Upper lobe of right lung (tissue), 1 donor: ENCODE results near the gene ZNF184. TPM values are rescaled to one million over a fixed set of nuclear protein-coding genes. Genes with fewer than 3 reads are reported as not detected.

Source experiments
- ATAC-seq: fragments of 200-7000 bp; cut with Tn5 transposase; one replicate; pipeline ENCODE4 v1.9.1; 2020; ENCODE audit warnings: mild to moderate bottlenecking, moderate library complexity
- DNase-seq: peaks from one replicate; pipeline ENCODE4 v3.0.0-alpha.2; 2020
- H3K27ac ChIP-seq: fragments of 200-600 bp; one replicate; pipeline ENCODE4 v1.8.0; 2022
- H3K27me3 ChIP-seq: fragments of 200-600 bp; one replicate; pipeline ENCODE4 v1.8.0; 2022; ENCODE audit warnings: mild to moderate bottlenecking
- H3K36me3 ChIP-seq: fragments of 200-600 bp; one replicate; pipeline ENCODE4 v1.8.0; 2022
- H3K4me1 ChIP-seq: fragments of 200-600 bp; one replicate; pipeline ENCODE4 v1.8.0; 2022
- H3K4me3 ChIP-seq: fragments of 200-600 bp; one replicate; pipeline ENCODE4 v1.8.0; 2022; ENCODE audit warnings: mild to moderate bottlenecking
- H3K9me3 ChIP-seq: fragments of 200-600 bp; one replicate; pipeline ENCODE4 v1.8.0; 2022
- intact Hi-C: fragments of 100-400 bp; cut with DNase I; formaldehyde crosslinking; loops from one replicate; pipeline ENCODE4 v1.11.0; 2022
- total RNA-seq: library from RNA; stranded (reverse); fragmentation: NEBNext Ultra II Directional; extraction: Animal tissue kit (Norgen Biotek cat#: 25700); gene quantifications from one replicate; pipeline ENCODE4 v1.2.1, GENCODE V29; 2021
- TF ChIP-seq, protein P1 (sequence below): fragments of 200-600 bp; IDR thresholded peaks from one replicate; pipeline ENCODE4 v1.8.0; 2022; ENCODE audit warnings: antibody characterized with exemption
- donor health status: DM: no; HTN: yes; CAD: no; lungs with severe emphysema.

ZNF184 gene
- total RNA-seq, 1 donor from 2014 or later, result 6.8 TPM

DNA sequence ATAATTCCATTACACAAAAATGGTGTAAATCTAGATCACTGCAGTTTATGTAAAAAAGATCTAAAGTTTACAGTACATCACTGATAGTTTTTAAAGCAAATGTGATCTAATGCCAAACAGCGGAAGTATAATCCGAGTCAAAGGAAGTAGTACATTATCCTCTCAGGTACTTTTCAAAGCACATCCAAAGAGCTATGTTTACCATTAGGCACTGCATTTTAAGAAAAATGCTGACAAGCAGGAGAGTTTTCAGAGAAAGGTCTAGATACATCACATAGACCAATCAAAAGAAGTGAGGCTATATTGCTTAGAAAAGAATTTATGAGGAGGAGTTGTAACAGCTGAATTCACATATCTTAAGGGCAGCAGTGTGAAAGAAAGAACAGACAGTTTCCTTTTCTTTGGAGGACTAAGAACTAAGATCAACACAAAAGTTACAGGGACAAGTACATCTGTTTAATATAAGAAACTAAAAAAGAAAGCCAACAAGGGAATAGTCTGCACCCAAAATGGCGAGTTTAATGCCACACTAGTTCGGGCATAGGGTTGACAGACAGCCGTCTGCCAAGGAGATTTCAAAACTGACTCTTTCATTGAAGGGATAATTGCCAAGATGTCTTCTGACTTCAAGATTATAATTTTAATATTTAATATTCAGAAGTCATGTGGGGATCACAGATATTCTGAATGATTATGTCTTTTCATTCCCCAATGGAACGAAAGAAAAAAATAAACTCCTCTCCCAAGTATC, 1.4 kb downstream of the ZNF184 start:
- Histone ChIP-seq H3K27me3 (no peaks in the 10 kb centered on the region), H3K27ac (peak overlapping the region; percentile 93), H3K36me3 (peaks cover 28% of the 10 kb centered on the region), H3K4me1 (peaks cover 18% of the 10 kb centered on the region), H3K4me3 (peak overlapping the region; percentile 85), H3K9me3 (no peaks in the 10 kb centered on the region)
- no peak for DNase-seq
- intact Hi-C loops, result no loop called here
- TF ChIP-seq, protein P1, sequence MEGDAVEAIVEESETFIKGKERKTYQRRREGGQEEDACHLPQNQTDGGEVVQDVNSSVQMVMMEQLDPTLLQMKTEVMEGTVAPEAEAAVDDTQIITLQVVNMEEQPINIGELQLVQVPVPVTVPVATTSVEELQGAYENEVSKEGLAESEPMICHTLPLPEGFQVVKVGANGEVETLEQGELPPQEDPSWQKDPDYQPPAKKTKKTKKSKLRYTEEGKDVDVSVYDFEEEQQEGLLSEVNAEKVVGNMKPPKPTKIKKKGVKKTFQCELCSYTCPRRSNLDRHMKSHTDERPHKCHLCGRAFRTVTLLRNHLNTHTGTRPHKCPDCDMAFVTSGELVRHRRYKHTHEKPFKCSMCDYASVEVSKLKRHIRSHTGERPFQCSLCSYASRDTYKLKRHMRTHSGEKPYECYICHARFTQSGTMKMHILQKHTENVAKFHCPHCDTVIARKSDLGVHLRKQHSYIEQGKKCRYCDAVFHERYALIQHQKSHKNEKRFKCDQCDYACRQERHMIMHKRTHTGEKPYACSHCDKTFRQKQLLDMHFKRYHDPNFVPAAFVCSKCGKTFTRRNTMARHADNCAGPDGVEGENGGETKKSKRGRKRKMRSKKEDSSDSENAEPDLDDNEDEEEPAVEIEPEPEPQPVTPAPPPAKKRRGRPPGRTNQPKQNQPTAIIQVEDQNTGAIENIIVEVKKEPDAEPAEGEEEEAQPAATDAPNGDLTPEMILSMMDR, result no peak
- ATAC-seq, result no peak

DNA sequence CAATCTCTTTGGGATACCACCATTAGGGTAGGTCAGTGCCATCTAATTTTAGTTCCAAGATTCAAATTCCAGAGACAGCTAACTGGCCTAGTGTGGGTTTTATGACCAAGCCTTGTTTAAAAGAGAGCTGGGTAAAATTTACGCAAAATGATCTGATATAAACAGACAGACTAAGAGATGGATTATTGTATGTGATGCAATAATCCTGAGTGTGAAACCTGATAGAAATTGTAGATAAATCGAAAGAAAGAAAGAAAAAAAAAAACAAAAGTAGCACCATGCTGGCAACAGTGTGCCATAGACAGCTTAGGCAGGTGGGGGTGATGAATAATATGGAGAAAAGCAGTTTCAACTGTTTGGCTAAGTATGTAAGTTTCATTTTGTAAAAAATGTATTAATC, 2.9 kb downstream of the ZNF184 start:
- TF ChIP-seq, protein P1, result no peak
- Histone ChIP-seq H3K9me3 (no peaks in the 10 kb centered on the region), H3K27ac (no peak overlapping the region), H3K27me3 (no peaks in the 10 kb centered on the region), H3K36me3 (peaks cover 42% of the 10 kb centered on the region), H3K4me1 (peaks cover 18% of the 10 kb centered on the region), H3K4me3 (no peak overlapping the region)
- ATAC-seq (no peak), DNase-seq (no peak)
- intact Hi-C loops, result no loop called here

DNA sequence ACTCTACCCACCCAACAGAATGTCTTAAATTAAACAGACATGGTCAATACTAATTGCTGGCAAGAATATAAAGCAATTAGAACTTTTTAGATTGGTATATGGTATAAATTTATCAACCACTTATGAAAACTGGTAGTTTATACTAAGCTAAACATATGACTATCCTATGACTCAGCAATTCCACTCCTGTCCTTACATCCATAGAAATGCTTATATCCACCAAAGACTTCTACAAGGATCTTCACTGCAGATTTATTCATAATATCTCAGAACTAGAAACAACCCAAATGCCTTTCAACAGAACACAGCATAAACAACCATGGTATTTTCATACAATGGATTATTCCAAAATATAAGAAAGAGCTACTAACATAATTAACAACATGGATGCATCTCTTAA, 4.6 kb downstream of the ZNF184 start:
- Histone ChIP-seq H3K27ac (no peak overlapping the region), H3K36me3 (peaks cover 42% of the 10 kb centered on the region), H3K9me3 (no peaks in the 10 kb centered on the region), H3K27me3 (no peaks in the 10 kb centered on the region), H3K4me3 (no peak overlapping the region), H3K4me1 (peaks cover 18% of the 10 kb centered on the region)
- ATAC-seq (no peak), DNase-seq (no peak)
- intact Hi-C loops, result no loop called here
- TF ChIP-seq, protein P1, result no peak

DNA sequence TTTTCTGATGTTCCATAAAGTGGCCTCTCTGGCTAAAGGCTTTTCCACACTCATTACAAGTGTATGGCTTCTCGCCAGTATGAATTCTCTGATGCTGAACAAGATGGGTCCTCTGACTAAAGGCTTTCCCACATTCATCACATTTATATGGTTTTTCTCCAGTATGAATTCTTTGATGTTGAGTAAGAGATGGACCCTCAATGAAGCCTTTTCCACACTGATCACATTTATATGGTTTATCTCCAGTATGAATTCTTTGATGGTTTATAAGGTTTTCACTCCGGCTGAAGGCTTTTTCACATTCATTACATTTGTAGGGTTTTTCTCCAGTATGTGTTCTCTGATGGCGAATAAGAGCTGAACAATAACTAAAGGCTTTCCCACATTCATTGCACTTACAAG, 20.4 kb downstream of the ZNF184 start:
- H3K4me1 ChIP-seq, result no peaks in the 10 kb centered on the region
- no peak overlapping the region for H3K27ac ChIP-seq
- H3K36me3 ChIP-seq, result peaks cover 54% of the 10 kb centered on the region
- no peak for DNase-seq
- ATAC-seq, result no peak
- no peaks in the 10 kb centered on the region for H3K27me3 ChIP-seq
- no peak overlapping the region for H3K4me3 ChIP-seq
- TF ChIP-seq, protein P1, result no peak
- H3K9me3 ChIP-seq, result peaks cover 70% of the 10 kb centered on the region
- intact Hi-C loops, result no loop called here

DNA sequence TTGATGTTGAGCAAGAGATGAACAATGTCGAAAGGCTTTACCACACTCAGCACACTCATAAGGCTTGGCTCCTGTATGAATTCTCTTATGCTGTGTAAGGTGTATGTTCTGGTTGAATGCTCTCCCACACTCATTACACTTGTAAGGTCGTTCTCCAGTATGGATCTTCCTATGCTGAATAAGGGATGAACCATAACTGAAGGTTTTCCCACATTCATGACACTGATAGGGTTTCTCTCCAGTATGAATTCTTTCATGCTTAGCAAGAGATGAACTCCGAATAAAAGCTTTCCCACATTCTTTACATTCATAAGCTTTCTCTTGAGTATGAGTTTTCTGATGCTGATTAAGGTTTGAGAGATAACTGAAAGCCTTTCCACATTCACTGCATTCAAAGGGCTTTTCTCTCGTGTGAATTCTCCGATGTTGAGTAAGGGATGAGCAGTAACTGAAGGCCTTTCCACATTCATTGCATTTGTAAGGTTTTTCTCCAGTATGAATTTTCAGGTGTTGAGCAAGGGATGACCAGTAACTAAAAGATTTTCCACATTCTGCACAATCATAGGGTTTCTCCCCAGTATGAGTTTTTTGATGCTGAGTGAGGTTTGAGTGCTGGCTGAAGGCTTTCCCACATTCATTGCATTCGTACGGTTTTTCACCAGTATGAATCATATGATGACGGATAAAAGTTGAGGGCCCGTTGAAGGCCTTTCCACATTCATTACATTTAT, 21.1 kb downstream of the ZNF184 start:
- intact Hi-C loops, result no loop called here
- Histone ChIP-seq H3K4me3 (no peak overlapping the region), H3K36me3 (peaks cover 47% of the 10 kb centered on the region), H3K27me3 (no peaks in the 10 kb centered on the region), H3K27ac (no peak overlapping the region), H3K4me1 (no peaks in the 10 kb centered on the region), H3K9me3 (peaks cover 74% of the 10 kb centered on the region)
- DNase-seq (no peak), ATAC-seq (no peak)
- TF ChIP-seq, protein P1, result no peak
